Fibroblast of villous mesenchyme (primary cell): ENCODE measurements around the gene TOP3B. TPM values are rescaled to one million over a fixed set of nuclear protein-coding genes. Genes with fewer than 3 reads are reported as not detected.

Experiments
- DNase-seq: peaks from one replicate; pipeline ENCODE4 v3.0.0-alpha.2; 2010; ENCODE audit warnings: low read depth
- H3K4me3 ChIP-seq: 2 replicates; pipeline ENCODE4 v1.5.1; 2011; ENCODE audit warnings: low read depth, mild to moderate bottlenecking, low read length
- CTCF ChIP-seq: IDR thresholded peaks from 2 replicates; pipeline ENCODE4 v1.5.1; 2012; ENCODE audit warnings: low read depth, mild to moderate bottlenecking, low read length; ENCODE audit not compliant: insufficient read depth
- total RNA-seq: library from RNA; depleted of rRNA; stranded (reverse); fragments of >200 nt; gene quantifications from 2 replicates; pipeline ENCODE4 v1.2.3, GENCODE V29; 2012

Gene TOP3B
- total RNA-seq, 1 donor = 33.2 TPM

- TF ChIP-seq CTCF = no peak
- H3K4me3 ChIP-seq = no peak overlapping the region
- DNase-seq = no peak
These were observed 19.3 kb downstream of the TOP3B start for GRCh38 chr22:21963286-21963685.

GRCh38 chr22:21962655-21962949 is 20.0 kb downstream of the TOP3B start:
- no peak overlapping the region for H3K4me3 ChIP-seq
- no peak for DNase-seq
- TF ChIP-seq CTCF = no peak

GRCh38 chr22:21961886-21962654 is 20.5 kb downstream of the TOP3B start:
- DNase-seq = no peak
- no peak overlapping the region for H3K4me3 ChIP-seq
- no peak for TF ChIP-seq CTCF

- no peak for TF ChIP-seq CTCF
- no peak for DNase-seq
- H3K4me3 ChIP-seq = no peak overlapping the region
These were observed 21.3 kb downstream of the TOP3B start for GRCh38 chr22:21961127-21961867.

GRCh38 chr22:21960200-21961126 is 22.1 kb downstream of the TOP3B start:
- DNase-seq = no peak
- no peak overlapping the region for H3K4me3 ChIP-seq
- TF ChIP-seq CTCF = no peak

- no peak for TF ChIP-seq CTCF
- no peak for DNase-seq
- no peak overlapping the region for H3K4me3 ChIP-seq
These were observed 23.1 kb downstream of the TOP3B start for GRCh38 chr22:21959274-21960074.
